Omental fat pad (tissue), 4 donors: ENCODE results near the gene IGSF11. TPM values are rescaled to one million over a fixed set of nuclear protein-coding genes. Genes with fewer than 3 reads are reported as not detected.

ENCODE experiments used
- ATAC-seq: fragments of 150-250 bp; one replicate; pipeline ENCODE4 v1.9.1; 2016; ENCODE audit warnings: mild to moderate bottlenecking, moderate library complexity; ENCODE audit not compliant: low FRiP score
- DNase-seq: peaks from one replicate; pipeline ENCODE4 v3.0.0-alpha.2; 2019; ENCODE audit warnings: low spot score
- CTCF ChIP-seq, 3 donors: fragments of 450-650 bp; IDR thresholded peaks; one replicate each; pipeline ENCODE4 v1.5.1; 2016 to 2017; ENCODE audit warnings: antibody characterized with exemption in 3 of 3, mild to moderate bottlenecking in 3 of 3, moderate library complexity in 2 of 3
- total RNA-seq, 4 donors: library from RNA; depleted of rRNA; stranded (reverse); fragments of >200 nt; gene quantifications; one replicate each; pipeline ENCODE4 v1.1.0, GENCODE V29; 2016

Gene IGSF11
- total RNA-seq, 4 donors from 2014 or later: 0.60 to 1.0 TPM; not detected in 2

GRCh38 chr3:119044593-119044992 lies 9.9 kb upstream of the IGSF11 start:
- ATAC-seq (no peak), DNase-seq (no peak)
- TF ChIP-seq CTCF (IDR thresholded peaks at IDR 0.05): no peak

GRCh38 chr3:119042162-119042561 lies 7.5 kb upstream of the IGSF11 start:
- ATAC-seq (no peak), DNase-seq (no peak)
- no peak for TF ChIP-seq CTCF (IDR thresholded peaks at IDR 0.05)

- ATAC-seq (no peak), DNase-seq (no peak)
- no peak for TF ChIP-seq CTCF (IDR thresholded peaks at IDR 0.05)
These were observed 334 bp upstream of the IGSF11 start for GRCh38 chr3:119035014-119035346.

GRCh38 chr3:119033393-119034255 lies 1.0 kb downstream of the IGSF11 start:
- no peak for ATAC-seq
- no peak for TF ChIP-seq CTCF (IDR thresholded peaks at IDR 0.05)
- no peak for DNase-seq

GRCh38 chr3:119025171-119025795 lies 9.4 kb downstream of the IGSF11 start:
- no peak for TF ChIP-seq CTCF (IDR thresholded peaks at IDR 0.05)
- DNase-seq: no peak
- ATAC-seq: no peak

- ATAC-seq (no peak), DNase-seq (no peak)
These were observed 14.7 kb downstream of the IGSF11 start for GRCh38 chr3:119019767-119020518.

More at GRCh38 chr3:119019767-119020518, 14.7 kb downstream of the IGSF11 start:
- no peak for TF ChIP-seq CTCF (IDR thresholded peaks at IDR 0.05)
